Activated naive CD8-positive, alpha-beta T cell treated with anti-CD3 and anti-CD28 coated beads, Interleukin-2, amount 10 ng/mL, durations not matched to agents 7 days and 5 days (primary cell): ENCODE measurements around the gene CHMP6. TPM values are rescaled to one million over a fixed set of nuclear protein-coding genes. Genes with fewer than 3 reads are reported as not detected.
A peak's percentile ranks its signal among the peaks of the same experiment; 100 is the strongest.

ENCODE experiments used
- ATAC-seq: fragments of 150-1000 bp; cut with Tn5 transposase; one replicate; pipeline ENCODE4 v1.10.0; 2021; ENCODE audit warnings: low read depth, moderate library complexity
- POLR2A ChIA-PET: fragments of 350-600 bp; sonication (Branson Sonifier 250); formaldehyde crosslinking; loops from one replicate; lab custom pipeline; 2021; ENCODE audit warnings: antibody characterized with exemption; lab: Charles Lee
- DNase-seq: peaks from one replicate; pipeline ENCODE4 v3.0.0; 2021
- H3K27ac Mint-ChIP-seq: one replicate; pipeline ENCODE4 v1.8.0; 2022; ENCODE audit warnings: mild to moderate bottlenecking, mixed read lengths
- H3K27me3 Mint-ChIP-seq: one replicate; pipeline ENCODE4 v1.8.0; 2022; ENCODE audit warnings: mild to moderate bottlenecking, moderate library complexity, mixed read lengths
- H3K36me3 Mint-ChIP-seq: one replicate; pipeline ENCODE4 v1.8.0; 2021; ENCODE audit warnings: mild to moderate bottlenecking, mixed read lengths
- H3K4me1 Mint-ChIP-seq: one replicate; pipeline ENCODE4 v1.8.0; 2021; ENCODE audit warnings: mixed read lengths
- H3K4me3 Mint-ChIP-seq: one replicate; pipeline ENCODE4 v1.8.0; 2022; ENCODE audit warnings: mild to moderate bottlenecking, moderate library complexity, mixed read lengths
- H3K9me3 Mint-ChIP-seq: one replicate; pipeline ENCODE4 v1.8.0; 2021; ENCODE audit warnings: mixed read lengths
- total RNA-seq, 2 experiments: library from RNA; stranded (reverse); gene quantifications; one replicate each; pipeline ENCODE4 v1.2.3, GENCODE V29; 2021

The CHMP6 gene
- total RNA-seq, 2 experiments from 2014 or later, result 32.5 to 33.0 TPM

DNA sequence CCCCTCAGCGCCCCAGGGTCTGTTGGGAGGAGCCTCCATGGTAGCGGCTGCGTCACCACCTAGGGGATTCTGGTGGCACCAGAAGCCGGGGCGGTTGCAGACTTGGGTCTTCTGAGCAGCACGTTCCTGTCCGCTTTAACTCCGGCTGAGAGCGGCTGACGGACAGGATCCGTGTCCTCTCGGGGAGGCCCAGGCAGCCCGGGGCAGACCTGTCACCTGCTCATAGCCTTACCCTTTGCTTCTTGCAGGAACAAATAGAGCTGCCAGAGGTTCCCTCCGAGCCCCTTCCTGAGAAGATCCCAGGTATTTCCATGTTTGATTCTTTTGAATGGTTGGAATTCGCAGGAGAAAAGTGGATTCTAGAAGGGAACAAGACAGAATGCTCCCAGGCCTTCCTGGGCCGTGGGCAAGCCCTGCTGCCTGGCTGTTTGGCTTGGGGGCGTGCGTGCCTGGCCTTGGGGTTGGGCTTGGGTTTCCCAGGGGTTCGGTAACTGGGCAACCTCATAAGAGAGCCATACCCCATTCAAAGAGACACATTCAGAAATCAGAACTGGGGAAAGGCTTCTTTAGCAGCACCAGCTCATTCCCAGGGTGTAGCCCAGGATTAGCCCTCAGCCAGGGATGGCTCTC is 6.6 kb downstream of the CHMP6 start:
- H3K9me3 Mint-ChIP-seq, result no peaks in the 10 kb centered on the region
- H3K36me3 Mint-ChIP-seq, result peaks cover 6% of the 10 kb centered on the region
- no peak overlapping the region for H3K27ac Mint-ChIP-seq
- H3K27me3 Mint-ChIP-seq, result peaks cover 11% of the 10 kb centered on the region
- ATAC-seq, result no peak
- DNase-seq, result no peak
- H3K4me3 Mint-ChIP-seq, result no peak overlapping the region
- peaks cover 9% of the 10 kb centered on the region for H3K4me1 Mint-ChIP-seq
- POLR2A ChIA-PET, result no interaction called here

- H3K4me1 Mint-ChIP-seq, result peaks cover 11% of the 10 kb centered on the region
- H3K36me3 Mint-ChIP-seq, result peaks cover 6% of the 10 kb centered on the region
- peak overlapping the region; percentile 3 for H3K27ac Mint-ChIP-seq
- DNase-seq (no peak), ATAC-seq (no peak)
- peaks cover 16% of the 10 kb centered on the region for H3K27me3 Mint-ChIP-seq
- no peak overlapping the region for H3K4me3 Mint-ChIP-seq
- POLR2A ChIA-PET, result no interaction called here
- H3K9me3 Mint-ChIP-seq, result no peaks in the 10 kb centered on the region
These were observed 7.3 kb downstream of the CHMP6 start for GRCh38 chr17:80998748-80999535.

- peaks cover 14% of the 10 kb centered on the region for H3K4me1 Mint-ChIP-seq
- H3K27ac Mint-ChIP-seq, result no peak overlapping the region
- H3K4me3 Mint-ChIP-seq, result no peak overlapping the region
- POLR2A ChIA-PET, result no interaction called here
- ATAC-seq (no peak), DNase-seq (no peak)
- peaks cover 8% of the 10 kb centered on the region for H3K36me3 Mint-ChIP-seq
- no peaks in the 10 kb centered on the region for H3K9me3 Mint-ChIP-seq
- peaks cover 19% of the 10 kb centered on the region for H3K27me3 Mint-ChIP-seq
These were observed 8.1 kb downstream of the CHMP6 start for GRCh38 chr17:80999536-81000333.

DNA sequence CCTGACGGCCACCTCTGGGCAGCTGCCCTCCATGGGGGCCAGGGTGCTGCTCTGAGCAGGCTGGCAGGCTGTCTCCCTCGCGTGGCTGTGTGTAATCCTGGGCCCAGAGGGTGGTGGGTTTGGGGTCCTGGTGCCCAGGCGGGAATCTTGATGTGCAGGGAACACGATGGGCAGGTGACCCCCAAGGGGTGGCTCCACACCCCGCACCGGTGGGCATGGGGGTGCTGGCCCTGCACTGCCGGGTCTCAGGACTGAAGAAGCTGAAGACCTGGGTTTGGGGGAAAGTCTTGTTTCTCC is 8.6 kb downstream of the CHMP6 start:
- no peak overlapping the region for H3K27ac Mint-ChIP-seq
- H3K9me3 Mint-ChIP-seq, result no peaks in the 10 kb centered on the region

DNA sequence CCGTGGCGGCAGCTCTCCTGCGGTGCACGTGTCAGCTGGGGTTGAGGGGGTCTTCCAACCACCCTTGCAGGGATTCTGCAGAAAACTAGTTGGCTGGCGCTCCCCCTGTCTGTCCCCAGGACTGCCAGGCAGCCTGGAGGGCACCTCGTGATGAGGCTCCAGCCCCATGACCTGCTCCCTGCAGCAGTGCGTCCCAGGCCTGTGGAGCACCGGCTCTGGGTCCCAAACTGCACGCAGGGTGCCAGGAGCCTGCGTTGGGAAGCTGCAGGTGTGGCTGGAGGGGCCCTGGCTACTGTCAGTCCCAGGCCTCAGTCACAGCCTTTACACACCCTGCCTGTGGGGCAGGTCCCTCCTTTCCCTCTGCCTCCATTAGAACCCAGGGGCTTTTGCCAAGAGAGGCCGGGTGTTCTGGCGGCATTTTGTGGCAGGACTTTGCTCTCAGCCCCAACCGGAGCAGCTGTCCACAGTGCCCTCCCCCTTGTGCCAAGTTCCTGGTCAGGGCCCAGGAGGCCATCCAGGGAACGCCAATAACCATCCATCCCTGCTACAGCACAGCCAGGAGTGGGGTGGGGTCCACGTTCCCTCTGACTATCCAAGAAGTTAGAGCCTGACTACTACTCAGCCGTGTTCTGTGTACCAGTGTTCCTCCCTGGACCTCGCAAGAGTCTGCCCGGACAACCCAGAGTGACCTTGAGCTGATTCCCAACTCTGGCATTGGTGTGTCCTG is 9.2 kb downstream of the CHMP6 start:
- peaks cover 28% of the 10 kb centered on the region for H3K27me3 Mint-ChIP-seq
- H3K27ac Mint-ChIP-seq, result no peak overlapping the region
- H3K36me3 Mint-ChIP-seq, result peaks cover 6% of the 10 kb centered on the region
- no peaks in the 10 kb centered on the region for H3K9me3 Mint-ChIP-seq
- no peak for ATAC-seq
- H3K4me1 Mint-ChIP-seq, result peaks cover 14% of the 10 kb centered on the region
- POLR2A ChIA-PET, result interaction anchor here (0.9 to 1.4 kb wide), 2 partner anchors 12 to 17 kb away, joined by 3 to 5 read pairs; no protein-coding TSS in a partner anchor
- no peak overlapping the region for H3K4me3 Mint-ChIP-seq
- DNase-seq, result no peak

More for the DNA sequence above, 8.6 kb downstream of the CHMP6 start:
- H3K4me3 Mint-ChIP-seq, result no peak overlapping the region
- H3K4me1 Mint-ChIP-seq, result peaks cover 16% of the 10 kb centered on the region
- ATAC-seq, result no peak
- peaks cover 10% of the 10 kb centered on the region for H3K36me3 Mint-ChIP-seq
- DNase-seq, result no peak
- peaks cover 23% of the 10 kb centered on the region for H3K27me3 Mint-ChIP-seq
- POLR2A ChIA-PET, result no interaction called here

DNA sequence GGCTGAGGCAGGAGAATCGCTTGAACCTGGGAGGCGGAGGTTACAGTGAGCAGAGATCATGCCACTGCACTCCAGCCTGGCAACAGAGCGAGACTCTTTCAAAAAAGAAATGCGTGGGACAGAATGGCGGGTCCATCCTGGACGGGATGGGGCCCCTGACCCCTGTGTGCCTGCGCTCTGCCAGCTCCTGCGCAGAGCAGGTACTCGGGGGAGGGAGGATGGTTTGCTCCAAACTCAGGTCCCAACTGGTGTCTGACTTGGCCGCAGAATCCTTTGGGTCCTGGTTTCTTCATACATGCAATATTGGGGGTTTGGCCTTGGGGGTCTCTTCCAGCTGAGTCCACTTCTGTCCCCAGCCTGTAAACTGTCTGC is 10.4 kb downstream of the CHMP6 start:
- DNase-seq (no peak), ATAC-seq (no peak)
- Mint-ChIP-seq H3K27ac (no peak overlapping the region), H3K9me3 (no peaks in the 10 kb centered on the region), H3K27me3 (peaks cover 39% of the 10 kb centered on the region), H3K36me3 (peaks cover 6% of the 10 kb centered on the region), H3K4me3 (no peak overlapping the region), H3K4me1 (peaks cover 14% of the 10 kb centered on the region)
- POLR2A ChIA-PET, result interaction anchor here (1.4 kb wide), 1 partner anchor 16 kb away, joined by 5 read pairs; no protein-coding TSS in a partner anchor

DNA sequence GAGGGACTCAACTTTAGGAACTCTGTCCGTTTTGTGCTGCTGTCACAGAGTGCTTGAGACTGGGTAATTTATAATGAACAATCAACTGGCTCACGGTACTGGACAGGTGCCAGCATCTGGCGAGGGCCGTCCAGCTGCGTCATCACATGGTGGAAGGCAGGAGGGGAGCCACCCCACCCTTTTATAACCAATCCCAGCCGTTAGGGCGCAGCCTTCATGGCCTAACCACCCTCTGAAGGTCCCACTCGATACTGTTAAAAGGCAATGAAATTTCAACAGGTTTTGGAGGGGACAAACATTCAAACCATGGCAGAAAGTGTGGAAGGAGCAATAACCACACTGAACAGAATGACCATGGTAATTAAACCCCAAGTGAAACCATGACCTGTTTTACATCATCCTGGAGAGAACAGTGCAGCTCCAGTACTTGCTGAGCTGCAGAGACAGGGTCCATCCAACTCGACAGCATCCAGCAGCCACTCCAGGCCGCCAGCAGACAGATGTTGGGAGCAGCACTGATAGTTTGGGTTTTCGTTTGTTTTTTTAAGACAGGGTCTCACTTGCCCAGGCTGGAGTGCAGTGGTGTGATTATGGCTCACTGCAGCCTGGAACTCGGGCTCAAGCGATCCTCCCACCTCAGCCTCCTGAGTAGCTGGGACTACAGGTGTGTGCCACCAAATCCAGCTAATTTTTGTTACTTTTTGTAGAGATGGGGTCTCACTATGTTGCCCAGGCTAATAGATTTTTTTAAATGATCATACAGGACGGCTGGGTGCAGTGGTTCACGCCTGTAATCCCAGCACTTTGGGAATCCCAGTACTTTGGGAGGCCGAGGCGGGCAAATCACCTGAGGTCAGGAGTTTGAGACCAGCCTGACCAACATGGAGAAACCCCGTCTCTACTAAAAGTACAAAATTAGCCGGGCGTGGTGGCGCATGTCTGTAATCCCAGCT is 11.0 kb downstream of the CHMP6 start:
- POLR2A ChIA-PET, result interaction anchor here (1.4 kb wide), 2 partner anchors 13 to 15 kb away, joined by 3 to 5 read pairs; no protein-coding TSS in a partner anchor
- no peak overlapping the region for H3K27ac Mint-ChIP-seq
- H3K36me3 Mint-ChIP-seq, result peaks cover 6% of the 10 kb centered on the region
- H3K4me1 Mint-ChIP-seq, result peaks cover 14% of the 10 kb centered on the region
- ATAC-seq (no peak), DNase-seq (no peak)
- peak overlapping the region; percentile 47 for H3K4me3 Mint-ChIP-seq
- peaks cover 46% of the 10 kb centered on the region for H3K27me3 Mint-ChIP-seq
- no peaks in the 10 kb centered on the region for H3K9me3 Mint-ChIP-seq

DNA sequence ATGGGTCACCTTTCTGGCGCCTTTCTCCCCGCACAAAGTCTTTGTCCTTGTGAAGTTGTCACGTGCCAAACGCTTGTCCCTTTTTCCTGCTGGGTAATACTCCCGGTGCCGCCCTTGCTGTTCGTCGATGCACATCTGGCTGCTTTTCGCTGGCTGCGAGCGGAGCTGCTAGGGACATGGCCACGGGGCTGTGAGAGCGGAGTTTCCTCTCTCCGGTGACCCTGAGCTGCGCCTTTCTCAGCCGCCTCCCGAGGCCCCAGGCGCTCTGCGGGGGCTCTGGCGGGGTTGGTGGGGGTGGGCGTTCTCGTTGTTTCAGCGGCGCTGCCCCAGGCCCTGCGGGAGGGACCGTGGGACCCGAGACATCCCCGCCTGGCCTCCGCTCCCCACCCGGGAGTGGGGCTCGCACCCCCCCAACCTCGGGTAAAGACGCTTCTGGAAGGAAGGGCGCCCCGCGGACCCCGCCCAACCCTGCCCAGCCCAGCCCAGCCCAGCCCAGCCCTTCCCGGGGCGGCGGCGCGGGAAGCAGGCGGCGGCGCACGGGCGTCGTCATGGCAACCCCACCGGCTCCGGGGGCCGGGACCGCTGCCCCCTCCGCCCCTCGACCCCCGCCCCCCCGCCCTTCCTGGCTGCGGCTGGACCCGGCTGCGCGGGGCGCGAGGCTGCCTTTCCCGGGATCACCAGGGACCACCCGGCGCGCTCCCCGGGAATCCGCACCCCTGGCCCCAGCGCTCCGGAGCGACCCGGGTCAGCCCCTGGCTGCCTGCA is 12.3 kb downstream of the CHMP6 start:
- Mint-ChIP-seq H3K27ac (no peak overlapping the region), H3K4me1 (peaks cover 14% of the 10 kb centered on the region), H3K9me3 (no peaks in the 10 kb centered on the region), H3K36me3 (peaks cover 6% of the 10 kb centered on the region), H3K4me3 (peak overlapping the region; percentile 74), H3K27me3 (peaks cover 46% of the 10 kb centered on the region)
- DNase-seq (no peak), ATAC-seq (peak; percentile 24)
- POLR2A ChIA-PET, result interaction anchor here (1.1 to 1.7 kb wide), 4 partner anchors 12 to 24 kb away, joined by 3 to 15 read pairs (median 6); partner anchors contain the start of gene CHMP6

DNA sequence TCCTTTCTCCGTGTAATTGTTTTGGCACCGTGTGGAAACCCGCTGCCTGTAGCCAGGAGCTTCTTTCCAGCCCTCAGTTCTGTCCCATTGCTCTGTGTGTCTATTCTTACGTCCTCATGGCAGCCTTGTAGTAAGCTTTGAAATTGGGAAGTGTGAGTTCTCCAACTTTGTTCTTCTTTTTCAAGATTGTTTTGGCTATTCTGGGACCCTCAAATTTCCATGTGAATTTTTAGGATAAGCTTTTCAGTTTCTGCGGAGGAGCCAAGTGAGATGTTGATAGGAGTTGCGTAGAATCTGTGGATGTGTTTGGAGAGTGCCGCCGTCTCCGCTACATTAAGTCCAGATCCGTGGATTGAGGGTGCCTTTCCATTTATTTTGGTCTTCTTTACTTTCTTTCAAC is 15.2 kb downstream of the CHMP6 start:
- Mint-ChIP-seq H3K4me3 (no peak overlapping the region), H3K9me3 (peaks cover 5% of the 10 kb centered on the region), H3K27ac (no peak overlapping the region), H3K27me3 (peaks cover 53% of the 10 kb centered on the region), H3K36me3 (peaks cover 8% of the 10 kb centered on the region), H3K4me1 (peaks cover 11% of the 10 kb centered on the region)
- ATAC-seq (no peak), DNase-seq (no peak)
- POLR2A ChIA-PET, result interaction anchor here (1.3 kb wide), 1 partner anchor 11 kb away, joined by 5 read pairs; no protein-coding TSS in a partner anchor

DNA sequence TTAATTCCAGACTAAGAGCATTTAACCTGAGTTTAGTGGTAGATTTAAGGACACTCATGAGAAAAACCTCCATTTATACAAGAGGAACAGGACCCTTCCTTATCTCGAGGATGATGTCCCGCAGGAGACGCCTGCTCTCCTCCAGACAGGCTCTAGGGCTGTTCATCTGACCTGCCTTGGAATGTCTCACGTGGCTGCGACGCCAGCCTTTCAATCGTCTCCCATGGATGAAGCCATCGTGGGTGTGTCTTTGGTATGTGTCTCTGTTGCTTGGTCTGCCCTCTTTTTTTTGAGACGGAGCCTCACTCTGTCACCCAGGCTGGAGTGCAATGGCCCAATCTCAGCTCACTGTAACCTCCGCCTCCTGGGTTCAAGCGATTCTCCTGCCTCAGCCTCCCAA is 16.5 kb downstream of the CHMP6 start:
- Mint-ChIP-seq H3K9me3 (peaks cover 7% of the 10 kb centered on the region), H3K4me3 (no peak overlapping the region), H3K27ac (no peak overlapping the region), H3K36me3 (peaks cover 8% of the 10 kb centered on the region), H3K4me1 (peaks cover 6% of the 10 kb centered on the region), H3K27me3 (peaks cover 43% of the 10 kb centered on the region)
- no peak for ATAC-seq
- no peak for DNase-seq
- POLR2A ChIA-PET, result interaction anchor here (2.3 kb wide), 1 partner anchor 10 kb away, joined by 11 read pairs; no protein-coding TSS in a partner anchor

GRCh38 chr17:81009136-81009535 is 17.5 kb downstream of the CHMP6 start:
- ATAC-seq, result no peak
- DNase-seq, result no peak
- Mint-ChIP-seq H3K27me3 (peaks cover 37% of the 10 kb centered on the region), H3K4me1 (peaks cover 9% of the 10 kb centered on the region), H3K9me3 (peaks cover 7% of the 10 kb centered on the region), H3K27ac (no peak overlapping the region), H3K4me3 (no peak overlapping the region), H3K36me3 (peaks cover 8% of the 10 kb centered on the region)
- POLR2A ChIA-PET, result interaction anchor here (0.9 to 2.3 kb wide), 2 partner anchors 9 to 15 kb away, joined by 4 to 11 read pairs; no protein-coding TSS in a partner anchor
